C1 segment of cervical spinal cord (tissue), 14 donors: ENCODE results near the gene MED1.
"Not testable (repeated sequence)": the region's sequence is repeated elsewhere in the genome, so short reads cannot be mapped to it uniquely, and the experiment has no call there.

Experiments used
- DNase-seq, 14 donors: peaks; one replicate each; lab custom pipeline; 2025; lab: John Stamatoyannopoulos, UW

MED1 gene

GRCh38 chr17:39450847-39451581 is at the start of gene MED1:
TSS of gene MED1 (minus strand) at chr17:39451263. CDS start at chr17:39451062, 201 bp downstream.
- DNase-seq, result peak; percentile 36 to 90 (median 78)

- DNase-seq, result not testable (repeated sequence)
Observed at GRCh38 chr17:39496921-39497320, 45.9 kb upstream of the MED1 start.

GRCh38 chr17:39487946-39488345 is 36.9 kb upstream of the MED1 start:
- DNase-seq, result no peak

GRCh38 chr17:39487490-39487889 is 36.4 kb upstream of the MED1 start:
- DNase-seq, result not testable (repeated sequence)

- no peak for DNase-seq
Observed at GRCh38 chr17:39486242-39486641, 35.2 kb upstream of the MED1 start.

GRCh38 chr17:39485555-39485954 is 34.5 kb upstream of the MED1 start:
- no peak for DNase-seq

- DNase-seq, result no peak
Observed at GRCh38 chr17:39484178-39484577, 33.1 kb upstream of the MED1 start.

- DNase-seq, result no peak
Observed at GRCh38 chr17:39483506-39483905, 32.4 kb upstream of the MED1 start.

- not testable (repeated sequence) for DNase-seq
Observed at GRCh38 chr17:39479631-39480030, 28.6 kb upstream of the MED1 start.

GRCh38 chr17:39473310-39473709 is 22.2 kb upstream of the MED1 start:
- DNase-seq, result no peak

- DNase-seq, result not testable (repeated sequence)
Observed at GRCh38 chr17:39468610-39469009, 17.5 kb upstream of the MED1 start.

- not testable (repeated sequence) for DNase-seq
Observed at GRCh38 chr17:39464639-39465181, 13.6 kb upstream of the MED1 start.

- peak in 3 of 14 donors; percentile 7 to 26 (median 16) for DNase-seq
Observed at GRCh38 chr17:39462631-39463375, 11.7 kb upstream of the MED1 start.

- peak in 7 of 14 donors; percentile 45 to 75 (median 58) for DNase-seq
Observed at GRCh38 chr17:39461926-39462569, 11.0 kb upstream of the MED1 start.

GRCh38 chr17:39461113-39461925 is 10.3 kb upstream of the MED1 start, which contains the start of gene CDK12:
TSS of gene CDK12 (plus strand) at chr17:39461486. CDS start at chr17:39462072, 586 bp downstream.
- peak; percentile 43 to 97 (median 88) for DNase-seq

GRCh38 chr17:39455919-39456318 is 4.9 kb upstream of the MED1 start:
- no peak for DNase-seq

- no peak for DNase-seq
Observed at GRCh38 chr17:39450051-39450450, 1.0 kb downstream of the MED1 start.

GRCh38 chr17:39447561-39447960 is 3.5 kb downstream of the MED1 start:
- DNase-seq, result no peak

GRCh38 chr17:39443326-39443725 is 7.7 kb downstream of the MED1 start:
- DNase-seq, result no peak

- DNase-seq, result not testable (repeated sequence)
Observed at GRCh38 chr17:39439868-39440267, 11.2 kb downstream of the MED1 start.

GRCh38 chr17:39429600-39429999 is 21.5 kb downstream of the MED1 start:
- DNase-seq, result no peak
